ENCODE measurements around the gene BAZ1B.

Gene BAZ1B

DNA sequence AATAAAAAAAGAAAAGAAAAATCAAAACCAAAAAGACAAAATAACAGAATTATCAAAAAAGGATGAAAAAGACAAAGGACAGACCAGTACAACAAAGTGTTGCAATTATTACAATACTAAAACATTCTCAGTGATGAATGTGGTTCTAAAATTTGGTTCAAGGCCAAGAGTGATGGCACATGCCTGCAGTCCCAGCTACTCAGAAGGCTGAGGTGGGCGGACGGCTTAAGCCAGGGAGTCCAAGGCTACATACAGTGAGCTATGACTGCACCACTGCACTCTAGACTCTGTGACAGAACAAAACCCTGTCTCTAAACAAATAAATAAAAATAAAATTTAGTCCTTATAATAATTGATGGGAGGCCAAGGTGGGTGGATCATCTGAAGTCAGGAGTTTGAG, 14.5 kb downstream of the BAZ1B start:
- H3K9me3 ChIP-seq (ENCODE audit: control insufficient read depth, insufficient read depth, low read length), result no peaks in the 10 kb centered on the region
- TF ChIP-seq, protein P1, sequence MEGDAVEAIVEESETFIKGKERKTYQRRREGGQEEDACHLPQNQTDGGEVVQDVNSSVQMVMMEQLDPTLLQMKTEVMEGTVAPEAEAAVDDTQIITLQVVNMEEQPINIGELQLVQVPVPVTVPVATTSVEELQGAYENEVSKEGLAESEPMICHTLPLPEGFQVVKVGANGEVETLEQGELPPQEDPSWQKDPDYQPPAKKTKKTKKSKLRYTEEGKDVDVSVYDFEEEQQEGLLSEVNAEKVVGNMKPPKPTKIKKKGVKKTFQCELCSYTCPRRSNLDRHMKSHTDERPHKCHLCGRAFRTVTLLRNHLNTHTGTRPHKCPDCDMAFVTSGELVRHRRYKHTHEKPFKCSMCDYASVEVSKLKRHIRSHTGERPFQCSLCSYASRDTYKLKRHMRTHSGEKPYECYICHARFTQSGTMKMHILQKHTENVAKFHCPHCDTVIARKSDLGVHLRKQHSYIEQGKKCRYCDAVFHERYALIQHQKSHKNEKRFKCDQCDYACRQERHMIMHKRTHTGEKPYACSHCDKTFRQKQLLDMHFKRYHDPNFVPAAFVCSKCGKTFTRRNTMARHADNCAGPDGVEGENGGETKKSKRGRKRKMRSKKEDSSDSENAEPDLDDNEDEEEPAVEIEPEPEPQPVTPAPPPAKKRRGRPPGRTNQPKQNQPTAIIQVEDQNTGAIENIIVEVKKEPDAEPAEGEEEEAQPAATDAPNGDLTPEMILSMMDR (IDR thresholded peaks at IDR 0.05; ENCODE audit: low read depth, low read length, poor library complexity, severe bottlenecking), result no peak
- TF ChIP-seq EZH2phosphoT487 (IDR thresholded peaks at IDR 0.05; ENCODE audit: borderline replicate concordance, low read length), result no peak
- H3K4me2 ChIP-seq (ENCODE audit: low read length), result no peak overlapping the region
- no peaks in the 10 kb centered on the region for H3K27me3 ChIP-seq (ENCODE audit: control insufficient read depth, low read length)
- H3K36me3 ChIP-seq (ENCODE audit: control insufficient read depth, low read length), result peaks cover 95% of the 10 kb centered on the region
- H3K27ac ChIP-seq (ENCODE audit: low read depth, low read length), result no peak overlapping the region
- H3K79me2 ChIP-seq (ENCODE audit: control insufficient read depth, low read length), result peaks cover 96% of the 10 kb centered on the region
- H4K20me1 ChIP-seq (ENCODE audit: control insufficient read depth, insufficient read depth, low read depth, low read length), result peaks cover 36% of the 10 kb centered on the region
- H3K9me2 ChIP-seq (replicated peaks; ENCODE audit: control insufficient read depth, low read length), result no peaks in the 10 kb centered on the region
- H3K4me3 ChIP-seq (ENCODE audit: low read length), result no peak overlapping the region
- H3K4me1 ChIP-seq (ENCODE audit: control insufficient read depth, low read length), result no peaks in the 10 kb centered on the region
- peaks cover 12% of the 10 kb centered on the region; the same call in 1 of the 2 replicates for H3F3A ChIP-seq (ENCODE audit: control insufficient read depth, insufficient read depth)

DNA sequence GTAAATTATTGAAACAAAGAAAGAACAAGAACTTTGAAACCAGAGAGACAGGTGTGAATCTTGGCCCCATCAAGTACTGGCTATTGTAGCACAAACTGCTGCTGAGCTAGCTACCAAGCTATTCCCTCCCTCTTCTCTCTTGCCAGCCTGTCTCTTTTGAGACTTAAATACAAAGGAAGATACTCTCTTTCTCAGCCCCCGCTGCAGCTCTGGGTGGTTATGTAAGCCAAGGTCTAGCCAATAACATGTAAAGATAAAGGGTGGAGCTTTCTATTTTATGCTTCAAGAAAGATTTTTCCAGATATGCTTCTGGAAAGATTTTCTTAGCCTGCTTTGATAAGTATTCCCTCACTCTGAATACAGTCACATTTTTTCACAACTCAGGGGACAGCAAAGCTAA, 17.2 kb downstream of the BAZ1B start:
- peaks cover 36% of the 10 kb centered on the region for H4K20me1 ChIP-seq (ENCODE audit: control insufficient read depth, insufficient read depth, low read depth, low read length)
- H3F3A ChIP-seq (ENCODE audit: control insufficient read depth, insufficient read depth), result peaks cover 8% of the 10 kb centered on the region; the same call in 1 of the 2 replicates
- no peaks in the 10 kb centered on the region for H3K9me3 ChIP-seq (ENCODE audit: control insufficient read depth, insufficient read depth, low read length)
- no peaks in the 10 kb centered on the region for H3K9me2 ChIP-seq (replicated peaks; ENCODE audit: control insufficient read depth, low read length)
- H3K4me2 ChIP-seq (ENCODE audit: low read length), result no peak overlapping the region
- H3K27me3 ChIP-seq (ENCODE audit: control insufficient read depth, low read length), result no peaks in the 10 kb centered on the region
- H3K4me1 ChIP-seq (ENCODE audit: control insufficient read depth, low read length), result no peaks in the 10 kb centered on the region
- no peak for TF ChIP-seq EZH2phosphoT487 (IDR thresholded peaks at IDR 0.05; ENCODE audit: borderline replicate concordance, low read length)
- TF ChIP-seq, protein P1 (IDR thresholded peaks at IDR 0.05; ENCODE audit: low read depth, low read length, poor library complexity, severe bottlenecking), result no peak
- H3K79me2 ChIP-seq (ENCODE audit: control insufficient read depth, low read length), result peaks cover 90% of the 10 kb centered on the region
- peaks cover 93% of the 10 kb centered on the region for H3K36me3 ChIP-seq (ENCODE audit: control insufficient read depth, low read length)
- no peak overlapping the region for H3K4me3 ChIP-seq (ENCODE audit: low read length)
- H3K27ac ChIP-seq (ENCODE audit: low read depth, low read length), result no peak overlapping the region

DNA sequence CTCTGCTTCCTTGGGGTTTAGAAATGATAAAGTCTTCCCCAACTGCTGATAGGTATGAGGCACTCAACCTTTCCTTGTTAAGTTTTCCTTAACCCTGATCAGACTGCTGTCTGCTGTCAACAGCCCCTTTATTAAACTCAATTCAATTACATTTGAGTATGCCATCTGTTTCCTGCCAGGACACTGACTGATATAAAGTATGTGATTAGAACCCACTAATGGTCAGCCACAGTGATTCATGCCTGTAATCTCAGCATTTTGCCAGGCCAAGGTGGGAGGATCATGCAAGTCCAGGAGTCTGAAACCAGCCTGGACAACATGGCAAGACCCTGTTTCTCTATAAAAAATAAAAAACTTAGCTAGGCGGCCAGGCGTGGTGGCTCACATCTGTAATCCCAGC, 18.1 kb downstream of the BAZ1B start:
- no peak overlapping the region for H3K4me2 ChIP-seq (ENCODE audit: low read length)
- H3K36me3 ChIP-seq (ENCODE audit: control insufficient read depth, low read length), result peaks cover 93% of the 10 kb centered on the region
- no peak overlapping the region for H3K27ac ChIP-seq (ENCODE audit: low read depth, low read length)
- no peaks in the 10 kb centered on the region for H3K27me3 ChIP-seq (ENCODE audit: control insufficient read depth, low read length)
- H3K9me3 ChIP-seq (ENCODE audit: control insufficient read depth, insufficient read depth, low read length), result no peaks in the 10 kb centered on the region
- H3K9me2 ChIP-seq (replicated peaks; ENCODE audit: control insufficient read depth, low read length), result no peaks in the 10 kb centered on the region
- no peak overlapping the region for H3K4me3 ChIP-seq (ENCODE audit: low read length)
- TF ChIP-seq EZH2phosphoT487 (IDR thresholded peaks at IDR 0.05; ENCODE audit: borderline replicate concordance, low read length), result no peak
- TF ChIP-seq, protein P1 (IDR thresholded peaks at IDR 0.05; ENCODE audit: low read depth, low read length, poor library complexity, severe bottlenecking), result no peak
- peaks cover 8% of the 10 kb centered on the region; the same call in 1 of the 2 replicates for H3F3A ChIP-seq (ENCODE audit: control insufficient read depth, insufficient read depth)
- peaks cover 90% of the 10 kb centered on the region for H3K79me2 ChIP-seq (ENCODE audit: control insufficient read depth, low read length)
- H4K20me1 ChIP-seq (ENCODE audit: control insufficient read depth, insufficient read depth, low read depth, low read length), result peaks cover 41% of the 10 kb centered on the region
- no peaks in the 10 kb centered on the region for H3K4me1 ChIP-seq (ENCODE audit: control insufficient read depth, low read length)
